Hepatocyte (in vitro differentiated cells): ENCODE results near the gene APEX2. TPM values are rescaled to one million over a fixed set of nuclear protein-coding genes. Genes with fewer than 3 reads are reported as not detected.

Experiments used
- DNase-seq: peaks from one replicate; pipeline ENCODE4 v3.0.0-alpha.2; 2016; ENCODE audit warnings: low spot score
- H2AFZ ChIP-seq: fragments of 200-600 bp; sonication (generic); 2 replicates; pipeline ENCODE4 v1.6.0; 2016; ENCODE audit warnings: antibody characterized with exemption, mild to moderate bottlenecking
- H3K27ac ChIP-seq: fragments of 200-600 bp; sonication (generic); 2 replicates; pipeline ENCODE4 v1.5.1; 2016; ENCODE audit warnings: mild to moderate bottlenecking
- H3K27me3 ChIP-seq: fragments of 200-600 bp; sonication (generic); 2 replicates; pipeline ENCODE4 v1.6.1; 2016
- H3K36me3 ChIP-seq: fragments of 200-600 bp; sonication (generic); replicated peaks from 2 replicates; pipeline ENCODE4 v1.5.1; 2016; ENCODE audit warnings: low read depth; ENCODE audit not compliant: insufficient read depth
- H3K4me1 ChIP-seq: fragments of 200-600 bp; sonication (generic); 2 replicates; pipeline ENCODE4 v1.5.1; 2016; ENCODE audit warnings: mild to moderate bottlenecking, moderate library complexity; ENCODE audit not compliant: insufficient read depth
- H3K4me2 ChIP-seq: fragments of 200-600 bp; sonication (generic); 2 replicates; pipeline ENCODE4 v1.6.0; 2016
- H3K4me3 ChIP-seq: fragments of 200-600 bp; sonication (generic); 2 replicates; pipeline ENCODE4 v1.5.1; 2016; ENCODE audit warnings: mild to moderate bottlenecking
- H3K79me2 ChIP-seq: fragments of 200-600 bp; sonication (generic); 2 replicates; pipeline ENCODE4 v1.6.0; 2017; ENCODE audit warnings: mild to moderate bottlenecking
- H3K9me2 ChIP-seq: fragments of 200-600 bp; sonication (generic); replicated peaks from 2 replicates; pipeline ENCODE4 v1.6.0; 2017; ENCODE audit warnings: mild to moderate bottlenecking; ENCODE audit not compliant: insufficient read depth
- H3K9me3 ChIP-seq: fragments of 200-600 bp; sonication (generic); 2 replicates; pipeline ENCODE4 v1.5.1; 2016; ENCODE audit warnings: low read depth, mild to moderate bottlenecking
- H4K20me1 ChIP-seq: fragments of 200-600 bp; sonication (generic); 2 replicates; pipeline ENCODE4 v1.6.0; 2016; ENCODE audit warnings: mild to moderate bottlenecking; ENCODE audit not compliant: insufficient read depth, poor library complexity, severe bottlenecking
- EZH2 ChIP-seq: fragments of 200-600 bp; sonication (generic); IDR thresholded peaks from 2 replicates; pipeline ENCODE4 v1.6.1; 2016; ENCODE audit warnings: antibody characterized with exemption, mild to moderate bottlenecking, borderline replicate concordance
- EZH2phosphoT487 ChIP-seq: fragments of 200-600 bp; sonication (generic); IDR thresholded peaks from one replicate; pipeline ENCODE4 v1.6.1; 2018; ENCODE audit warnings: antibody characterized with exemption, mild to moderate bottlenecking, low read depth, moderate library complexity; ENCODE audit not compliant: unreplicated experiment, severe bottlenecking
- WGBS: methylation state at CpG from one replicate; pipeline ENCODE4 v1.1.6; 2016; ENCODE audit warnings: low lambda C conversion rate; ENCODE audit errors: missing lambda C conversion rate; 5-methylcytosine and 5-hydroxymethylcytosine counted together
- polyA plus RNA-seq: library from polyadenylated mRNA; unstranded; fragments of >200 nt; fragmentation: Nextera tagmentation; extraction: Ambion mirVana; gene quantifications from 2 replicates; pipeline ENCODE4 v1.2.1, GENCODE V29; 2016
- total RNA-seq: library from RNA; depleted of rRNA; stranded (reverse); fragments of >200 nt; gene quantifications from 2 replicates; pipeline ENCODE4 v1.2.3, GENCODE V29; 2014
- TF ChIP-seq, protein P1 (sequence below): fragments of 200-600 bp; sonication (generic); IDR thresholded peaks from 2 replicates; pipeline ENCODE4 v1.5.1; 2016; ENCODE audit warnings: antibody characterized with exemption, mild to moderate bottlenecking; ENCODE audit not compliant: poor library complexity

The APEX2 gene
- total and polyA plus RNA-seq, 2 experiments from 2014 or later, result 13.8 to 19.1 TPM

- no peaks in the 10 kb centered on the region for H3K79me2 ChIP-seq
- no peak overlapping the region for H2AFZ ChIP-seq
- no peak overlapping the region for H3K4me2 ChIP-seq
- no peak overlapping the region for H3K27ac ChIP-seq
- DNase-seq, result no peak
- H3K27me3 ChIP-seq, result no peaks in the 10 kb centered on the region
- TF ChIP-seq, protein P1, sequence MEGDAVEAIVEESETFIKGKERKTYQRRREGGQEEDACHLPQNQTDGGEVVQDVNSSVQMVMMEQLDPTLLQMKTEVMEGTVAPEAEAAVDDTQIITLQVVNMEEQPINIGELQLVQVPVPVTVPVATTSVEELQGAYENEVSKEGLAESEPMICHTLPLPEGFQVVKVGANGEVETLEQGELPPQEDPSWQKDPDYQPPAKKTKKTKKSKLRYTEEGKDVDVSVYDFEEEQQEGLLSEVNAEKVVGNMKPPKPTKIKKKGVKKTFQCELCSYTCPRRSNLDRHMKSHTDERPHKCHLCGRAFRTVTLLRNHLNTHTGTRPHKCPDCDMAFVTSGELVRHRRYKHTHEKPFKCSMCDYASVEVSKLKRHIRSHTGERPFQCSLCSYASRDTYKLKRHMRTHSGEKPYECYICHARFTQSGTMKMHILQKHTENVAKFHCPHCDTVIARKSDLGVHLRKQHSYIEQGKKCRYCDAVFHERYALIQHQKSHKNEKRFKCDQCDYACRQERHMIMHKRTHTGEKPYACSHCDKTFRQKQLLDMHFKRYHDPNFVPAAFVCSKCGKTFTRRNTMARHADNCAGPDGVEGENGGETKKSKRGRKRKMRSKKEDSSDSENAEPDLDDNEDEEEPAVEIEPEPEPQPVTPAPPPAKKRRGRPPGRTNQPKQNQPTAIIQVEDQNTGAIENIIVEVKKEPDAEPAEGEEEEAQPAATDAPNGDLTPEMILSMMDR, result no peak
- TF ChIP-seq EZH2phosphoT487, result no peak
- no peak for TF ChIP-seq EZH2
- H3K36me3 ChIP-seq, result no peaks in the 10 kb centered on the region
- H3K4me1 ChIP-seq, result no peaks in the 10 kb centered on the region
- no peaks in the 10 kb centered on the region for H3K9me2 ChIP-seq
- 74% methylated on average over 4 of the region's 4 CpGs for WGBS
- H4K20me1 ChIP-seq, result no peaks in the 10 kb centered on the region
- no peak overlapping the region for H3K4me3 ChIP-seq
- no peaks in the 10 kb centered on the region for H3K9me3 ChIP-seq
Observed at GRCh38 chrX:54964766-54965497, 35.2 kb upstream of the APEX2 start.

GRCh38 chrX:54977387-54977786 lies 22.8 kb upstream of the APEX2 start:
- Histone ChIP-seq H3K4me2 (no peak overlapping the region), H3K27me3 (no peaks in the 10 kb centered on the region), H3K27ac (no peak overlapping the region), H3K79me2 (no peaks in the 10 kb centered on the region), H3K9me3 (peaks cover 4% of the 10 kb centered on the region), H4K20me1 (no peaks in the 10 kb centered on the region), H3K4me3 (no peak overlapping the region), H2AFZ (no peak overlapping the region), H3K36me3 (no peaks in the 10 kb centered on the region), H3K9me2 (no peaks in the 10 kb centered on the region), H3K4me1 (no peaks in the 10 kb centered on the region)
- TF ChIP-seq EZH2 (no peak), EZH2phosphoT487 (no peak)
- TF ChIP-seq, protein P1, result no peak
- DNase-seq, result no peak
- WGBS, result 73% methylated on average over 4 of the region's 4 CpGs

DNA sequence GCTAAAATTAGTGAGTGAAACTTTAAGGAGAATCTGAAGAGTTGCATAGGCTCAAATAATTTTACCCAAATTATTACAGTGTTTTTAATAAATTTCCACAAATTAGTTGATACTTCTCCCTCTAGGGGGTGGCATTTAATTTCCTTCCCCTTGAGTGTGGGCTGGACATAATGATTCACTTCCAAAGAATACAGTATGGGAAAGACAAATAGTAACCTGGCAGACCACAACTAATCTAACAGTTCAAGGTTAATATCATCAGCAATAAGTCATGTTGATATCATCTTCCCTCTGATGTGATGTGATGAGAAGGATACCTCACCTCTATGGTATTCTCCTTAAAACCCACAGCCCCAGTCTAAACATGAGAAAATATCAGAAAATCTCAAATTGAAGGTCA lies 21.7 kb upstream of the APEX2 start:
- Histone ChIP-seq H3K9me2 (no peaks in the 10 kb centered on the region), H3K27ac (no peak overlapping the region), H3K4me3 (no peak overlapping the region), H3K27me3 (no peaks in the 10 kb centered on the region), H3K36me3 (no peaks in the 10 kb centered on the region), H3K9me3 (peaks cover 4% of the 10 kb centered on the region), H4K20me1 (no peaks in the 10 kb centered on the region), H3K4me1 (no peaks in the 10 kb centered on the region), H3K4me2 (no peak overlapping the region), H3K79me2 (no peaks in the 10 kb centered on the region), H2AFZ (no peak overlapping the region)
- TF ChIP-seq, protein P1, result no peak
- TF ChIP-seq EZH2phosphoT487, result no peak
- no peak for TF ChIP-seq EZH2
- no peak for DNase-seq

DNA sequence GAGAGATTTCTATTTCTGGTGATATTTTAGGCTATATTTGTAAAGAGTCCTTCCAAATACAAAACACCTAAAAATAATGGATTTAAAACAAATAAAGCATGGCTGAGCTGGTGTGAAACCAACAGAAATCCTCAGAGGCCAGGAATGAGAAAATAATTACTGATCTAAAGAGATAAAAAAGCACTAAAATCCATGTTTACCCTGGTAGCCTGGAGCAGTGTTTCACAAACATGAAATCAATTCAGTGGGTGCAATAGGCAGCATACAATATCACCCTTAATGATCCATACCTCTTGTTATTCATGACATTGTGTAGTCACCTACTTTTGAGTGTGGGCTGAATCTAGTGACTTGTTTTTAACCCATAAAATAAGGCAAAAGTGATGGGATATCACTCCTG lies 20.7 kb upstream of the APEX2 start:
- H3K4me2 ChIP-seq, result no peak overlapping the region
- DNase-seq, result no peak
- no peaks in the 10 kb centered on the region for H4K20me1 ChIP-seq
- H2AFZ ChIP-seq, result no peak overlapping the region
- H3K36me3 ChIP-seq, result no peaks in the 10 kb centered on the region
- no peaks in the 10 kb centered on the region for H3K9me2 ChIP-seq
- H3K79me2 ChIP-seq, result no peaks in the 10 kb centered on the region
- no peak for TF ChIP-seq EZH2
- TF ChIP-seq EZH2phosphoT487, result no peak
- TF ChIP-seq, protein P1, result no peak
- no peak overlapping the region for H3K4me3 ChIP-seq
- no peak overlapping the region for H3K27ac ChIP-seq
- no peaks in the 10 kb centered on the region for H3K4me1 ChIP-seq
- H3K9me3 ChIP-seq, result peaks cover 4% of the 10 kb centered on the region
- H3K27me3 ChIP-seq, result no peaks in the 10 kb centered on the region
